ENCODE results near the gene CD70.
"Not testable (repeated sequence)": the region's sequence is repeated elsewhere in the genome, so short reads cannot be mapped to it uniquely, and the experiment has no call there.

DNA sequence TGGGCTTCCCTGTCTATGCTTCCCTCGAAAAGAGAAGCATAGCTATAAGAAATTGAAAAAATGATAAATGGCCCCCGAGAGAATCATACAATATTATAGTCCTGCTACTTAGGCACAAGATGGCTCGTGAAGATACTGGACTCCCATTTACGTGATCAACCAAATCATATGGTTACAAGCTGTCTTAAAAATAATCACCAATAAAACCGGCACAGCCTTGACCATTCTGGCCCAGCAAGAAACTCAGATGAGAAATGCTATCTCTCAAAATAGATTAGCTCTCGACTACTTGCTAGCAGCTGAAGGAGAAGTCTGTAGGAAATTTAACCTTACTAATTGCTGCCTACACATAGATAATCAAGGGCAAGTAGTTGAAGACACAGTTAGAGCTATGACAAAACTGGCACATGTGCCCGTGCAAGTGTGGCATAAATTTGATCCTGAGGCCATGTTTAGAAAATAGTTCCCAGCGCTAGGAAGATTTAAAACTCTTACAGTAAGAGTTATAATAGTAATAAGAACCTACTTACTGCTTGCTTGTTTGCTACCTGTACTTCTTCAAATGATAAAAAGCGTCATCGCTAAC, 10.1 kb upstream of the CD70 start:
- TF ChIP-seq CTCF (IDR thresholded peaks at IDR 0.05); POLR2AphosphoS5 (IDR thresholded peaks at IDR 0.05; ENCODE audit: low read depth, low read length); TCF7L2 (IDR thresholded peaks at IDR 0.05; ENCODE audit: low read depth, low read length): not testable (repeated sequence)
- TF ChIP-seq, protein P1, sequence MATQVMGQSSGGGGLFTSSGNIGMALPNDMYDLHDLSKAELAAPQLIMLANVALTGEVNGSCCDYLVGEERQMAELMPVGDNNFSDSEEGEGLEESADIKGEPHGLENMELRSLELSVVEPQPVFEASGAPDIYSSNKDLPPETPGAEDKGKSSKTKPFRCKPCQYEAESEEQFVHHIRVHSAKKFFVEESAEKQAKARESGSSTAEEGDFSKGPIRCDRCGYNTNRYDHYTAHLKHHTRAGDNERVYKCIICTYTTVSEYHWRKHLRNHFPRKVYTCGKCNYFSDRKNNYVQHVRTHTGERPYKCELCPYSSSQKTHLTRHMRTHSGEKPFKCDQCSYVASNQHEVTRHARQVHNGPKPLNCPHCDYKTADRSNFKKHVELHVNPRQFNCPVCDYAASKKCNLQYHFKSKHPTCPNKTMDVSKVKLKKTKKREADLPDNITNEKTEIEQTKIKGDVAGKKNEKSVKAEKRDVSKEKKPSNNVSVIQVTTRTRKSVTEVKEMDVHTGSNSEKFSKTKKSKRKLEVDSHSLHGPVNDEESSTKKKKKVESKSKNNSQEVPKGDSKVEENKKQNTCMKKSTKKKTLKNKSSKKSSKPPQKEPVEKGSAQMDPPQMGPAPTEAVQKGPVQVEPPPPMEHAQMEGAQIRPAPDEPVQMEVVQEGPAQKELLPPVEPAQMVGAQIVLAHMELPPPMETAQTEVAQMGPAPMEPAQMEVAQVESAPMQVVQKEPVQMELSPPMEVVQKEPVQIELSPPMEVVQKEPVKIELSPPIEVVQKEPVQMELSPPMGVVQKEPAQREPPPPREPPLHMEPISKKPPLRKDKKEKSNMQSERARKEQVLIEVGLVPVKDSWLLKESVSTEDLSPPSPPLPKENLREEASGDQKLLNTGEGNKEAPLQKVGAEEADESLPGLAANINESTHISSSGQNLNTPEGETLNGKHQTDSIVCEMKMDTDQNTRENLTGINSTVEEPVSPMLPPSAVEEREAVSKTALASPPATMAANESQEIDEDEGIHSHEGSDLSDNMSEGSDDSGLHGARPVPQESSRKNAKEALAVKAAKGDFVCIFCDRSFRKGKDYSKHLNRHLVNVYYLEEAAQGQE (IDR thresholded peaks at IDR 0.05; ENCODE audit: insufficient read depth in 1 of 2, low read depth in 2 of 2, low read length in 1 of 2) = not testable (repeated sequence)

Data from Panc1 (cell line).